GM23338 (cell line): ENCODE data around the gene TCEAL8. TPM values are rescaled to one million over a fixed set of nuclear protein-coding genes. Genes with fewer than 3 reads are reported as not detected.

Source experiments
- ATAC-seq: fragments of 200-7000 bp; cut with Tn5 transposase; 3 replicates; pipeline ENCODE4 v1.9.1; 2020
- DNase-seq: peaks from one replicate; pipeline ENCODE4 v3.0.0-alpha.2; 2015; ENCODE audit warnings: low spot score
- H2AFZ ChIP-seq: fragments of 200-600 bp; sonication (generic); 2 replicates; pipeline ENCODE4 v1.8.0; 2016; ENCODE audit warnings: antibody characterized with exemption, mild to moderate bottlenecking, moderate library complexity
- H3F3A ChIP-seq: fragments of 200-600 bp; sonication (generic); replicated peaks from 2 replicates; pipeline ENCODE4 v1.8.0; 2017; ENCODE audit warnings: antibody characterized with exemption, mixed run types, low read depth
- H3K27ac ChIP-seq: fragments of 200-600 bp; sonication (generic); 2 replicates; pipeline ENCODE4 v1.6.1; 2016; ENCODE audit warnings: low read depth
- H3K27me3 ChIP-seq: fragments of 200-600 bp; sonication (generic); 2 replicates; pipeline ENCODE4 v1.8.0; 2016; ENCODE audit warnings: mild to moderate bottlenecking, mixed run types, moderate library complexity; ENCODE audit not compliant: insufficient read depth
- H3K36me3 ChIP-seq: fragments of 200-600 bp; sonication (generic); 2 replicates; pipeline ENCODE4 v1.8.0; 2016; ENCODE audit warnings: mild to moderate bottlenecking; ENCODE audit not compliant: insufficient read depth
- H3K4me1 ChIP-seq: fragments of 200-600 bp; sonication (generic); 2 replicates; pipeline ENCODE4 v1.8.0; 2016; ENCODE audit warnings: mild to moderate bottlenecking, moderate library complexity; ENCODE audit not compliant: insufficient read depth
- H3K4me2 ChIP-seq: fragments of 200-600 bp; sonication (generic); 2 replicates; pipeline ENCODE4 v1.7.1; 2017; ENCODE audit warnings: mixed run types
- H3K4me3 ChIP-seq: fragments of 200-600 bp; sonication (generic); 2 replicates; pipeline ENCODE4 v1.6.1; 2016; ENCODE audit warnings: mixed run types
- H3K79me2 ChIP-seq: fragments of 200-600 bp; sonication (generic); replicated peaks from 2 replicates; pipeline ENCODE4 v1.8.0; 2017; ENCODE audit warnings: mild to moderate bottlenecking; ENCODE audit not compliant: insufficient read depth
- H3K9me2 ChIP-seq: fragments of 200-600 bp; sonication (generic); 2 replicates; pipeline ENCODE4 v1.8.0; 2017; ENCODE audit not compliant: insufficient read depth
- H4K20me1 ChIP-seq: fragments of 200-600 bp; sonication (generic); replicated peaks from 2 replicates; pipeline ENCODE4 v1.8.0; 2017; ENCODE audit warnings: mild to moderate bottlenecking; ENCODE audit not compliant: insufficient read depth
- H3K27ac Mint-ChIP-seq: 2 replicates; pipeline ENCODE4 v1.8.0; 2020; ENCODE audit warnings: inconsistent platforms, mild to moderate bottlenecking, moderate library complexity, mixed read lengths
- H3K27me3 Mint-ChIP-seq: 3 replicates; pipeline ENCODE4 v1.8.0; 2022; ENCODE audit warnings: low read depth, mild to moderate bottlenecking, moderate library complexity, mixed read lengths, inconsistent platforms; ENCODE audit not compliant: insufficient read depth, poor library complexity
- H3K36me3 Mint-ChIP-seq: 3 replicates; pipeline ENCODE4 v1.8.0; 2021; ENCODE audit warnings: low read depth, mild to moderate bottlenecking, inconsistent platforms, moderate library complexity, mixed read lengths
- H3K4me1 Mint-ChIP-seq: 3 replicates; pipeline ENCODE4 v1.8.0; 2020; ENCODE audit warnings: mild to moderate bottlenecking, inconsistent platforms, mixed read lengths
- H3K4me3 Mint-ChIP-seq: 3 replicates; pipeline ENCODE4 v1.8.0; 2021; ENCODE audit warnings: moderate library complexity, mild to moderate bottlenecking, inconsistent platforms, mixed read lengths
- H3K9me3 Mint-ChIP-seq: 3 replicates; pipeline ENCODE4 v1.8.0; 2020; ENCODE audit warnings: moderate library complexity, mild to moderate bottlenecking, inconsistent platforms, mixed read lengths
- CTCF ChIP-seq, 2 experiments: fragments of 200-600 bp in 1 of 2; sonication (generic) in 1 of 2; conservative IDR thresholded peaks; 2 replicates each; pipeline versions ENCODE4 v1.5.1 to v1.6.1; 2016 to 2017; ENCODE audit warnings: antibody characterized with exemption in 2 of 2, low read depth in 2 of 2, mild to moderate bottlenecking in 2 of 2, moderate library complexity in 1 of 2
- EZH2phosphoT487 ChIP-seq: fragments of 200-600 bp; sonication (generic); IDR thresholded peaks from one replicate; pipeline ENCODE4 v1.8.1; 2018; ENCODE audit warnings: antibody characterized with exemption; ENCODE audit not compliant: unreplicated experiment
- JUNB ChIP-seq: IDR thresholded peaks from one replicate; pipeline ENCODE4 v1.6.1; 2016; ENCODE audit warnings: antibody characterized with exemption; ENCODE audit not compliant: unreplicated experiment
- NANOG ChIP-seq: IDR thresholded peaks from 2 replicates; pipeline ENCODE4 v1.6.1; 2016; ENCODE audit warnings: antibody characterized with exemption, borderline replicate concordance
- POLR2AphosphoS5 ChIP-seq: IDR thresholded peaks from 2 replicates; pipeline ENCODE4 v1.6.1; 2016; ENCODE audit warnings: antibody characterized with exemption, low read depth
- REST ChIP-seq: IDR thresholded peaks from one replicate; pipeline ENCODE4 v1.6.1; 2018; ENCODE audit warnings: antibody characterized with exemption; ENCODE audit not compliant: unreplicated experiment
- STAT1 ChIP-seq: IDR thresholded peaks from one replicate; pipeline ENCODE4 v1.6.1; 2016; ENCODE audit warnings: antibody characterized with exemption; ENCODE audit not compliant: unreplicated experiment
- polyA plus RNA-seq: library from polyadenylated mRNA; unstranded; fragments of >200 nt; fragmentation: Nextera tagmentation; extraction: Ambion mirVana; gene quantifications from 2 replicates; pipeline ENCODE4 v1.2.1, GENCODE V29; 2016
- total RNA-seq: library from RNA; depleted of rRNA; stranded (reverse); fragments of >200 nt; shearing (Covaris generic); gene quantifications from 2 replicates; pipeline ENCODE4 v1.2.3, GENCODE V29; 2014
- TF ChIP-seq, protein P1 (sequence below): IDR thresholded peaks from 2 replicates; pipeline ENCODE4 v1.6.1; 2016; ENCODE audit warnings: antibody characterized with exemption

TCEAL8 gene
- total and polyA plus RNA-seq, 2 experiments from 2014 or later, result 105 to 168 TPM

DNA sequence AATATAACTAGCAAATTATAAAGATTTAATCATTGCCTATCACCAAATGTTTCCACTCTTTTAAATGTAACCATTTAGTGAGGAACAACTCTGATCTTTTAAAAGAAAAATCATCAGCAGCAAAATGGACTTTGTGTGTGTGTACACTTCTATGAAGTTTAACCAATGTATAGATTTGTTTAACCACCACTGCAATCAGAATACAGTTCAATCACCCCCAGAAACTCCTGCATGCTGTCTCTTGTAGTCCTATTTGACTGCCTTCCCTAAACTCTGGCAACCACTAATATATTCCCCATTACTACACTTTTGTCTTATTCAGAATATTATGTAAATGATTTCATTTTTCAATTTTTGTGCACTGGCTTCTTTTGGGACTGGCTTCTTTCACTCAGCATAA, 1.7 kb upstream of the TCEAL8 start:
- peaks cover 7% of the 10 kb centered on the region for H3K27me3 Mint-ChIP-seq
- H3K4me1 Mint-ChIP-seq, result peaks cover 22% of the 10 kb centered on the region; the same call in 2 of the 3 replicates
- no peak for DNase-seq
- Histone ChIP-seq H3K27me3 (no peaks in the 10 kb centered on the region), H3K27ac (no peak overlapping the region), H3F3A (no peaks in the 10 kb centered on the region), H4K20me1 (no peaks in the 10 kb centered on the region), H3K79me2 (peaks cover 12% of the 10 kb centered on the region), H3K4me2 (no peak overlapping the region), H3K9me2 (no peaks in the 10 kb centered on the region), H3K4me1 (peaks cover 11% of the 10 kb centered on the region), H2AFZ (no peak overlapping the region), H3K4me3 (no peak overlapping the region), H3K36me3 (peaks cover 6% of the 10 kb centered on the region; the same call in 1 of the 2 replicates)
- peaks cover 27% of the 10 kb centered on the region for H3K36me3 Mint-ChIP-seq
- ATAC-seq, result no peak
- no peak overlapping the region for H3K27ac Mint-ChIP-seq
- no peak for TF ChIP-seq CTCF (conservative IDR thresholded peaks at IDR 0.05; ENCODE audit: low read depth in 2 of 2)
- TF ChIP-seq POLR2AphosphoS5, result no peak
- TF ChIP-seq REST, result no peak
- TF ChIP-seq JUNB, result no peak
- no peak for TF ChIP-seq STAT1
- no peak for TF ChIP-seq EZH2phosphoT487
- TF ChIP-seq, protein P1, sequence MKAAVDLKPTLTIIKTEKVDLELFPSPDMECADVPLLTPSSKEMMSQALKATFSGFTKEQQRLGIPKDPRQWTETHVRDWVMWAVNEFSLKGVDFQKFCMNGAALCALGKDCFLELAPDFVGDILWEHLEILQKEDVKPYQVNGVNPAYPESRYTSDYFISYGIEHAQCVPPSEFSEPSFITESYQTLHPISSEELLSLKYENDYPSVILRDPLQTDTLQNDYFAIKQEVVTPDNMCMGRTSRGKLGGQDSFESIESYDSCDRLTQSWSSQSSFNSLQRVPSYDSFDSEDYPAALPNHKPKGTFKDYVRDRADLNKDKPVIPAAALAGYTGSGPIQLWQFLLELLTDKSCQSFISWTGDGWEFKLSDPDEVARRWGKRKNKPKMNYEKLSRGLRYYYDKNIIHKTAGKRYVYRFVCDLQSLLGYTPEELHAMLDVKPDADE, result no peak
- no peak for TF ChIP-seq NANOG
- no peak overlapping the region for H3K4me3 Mint-ChIP-seq
- no peaks in the 10 kb centered on the region for H3K9me3 Mint-ChIP-seq

DNA sequence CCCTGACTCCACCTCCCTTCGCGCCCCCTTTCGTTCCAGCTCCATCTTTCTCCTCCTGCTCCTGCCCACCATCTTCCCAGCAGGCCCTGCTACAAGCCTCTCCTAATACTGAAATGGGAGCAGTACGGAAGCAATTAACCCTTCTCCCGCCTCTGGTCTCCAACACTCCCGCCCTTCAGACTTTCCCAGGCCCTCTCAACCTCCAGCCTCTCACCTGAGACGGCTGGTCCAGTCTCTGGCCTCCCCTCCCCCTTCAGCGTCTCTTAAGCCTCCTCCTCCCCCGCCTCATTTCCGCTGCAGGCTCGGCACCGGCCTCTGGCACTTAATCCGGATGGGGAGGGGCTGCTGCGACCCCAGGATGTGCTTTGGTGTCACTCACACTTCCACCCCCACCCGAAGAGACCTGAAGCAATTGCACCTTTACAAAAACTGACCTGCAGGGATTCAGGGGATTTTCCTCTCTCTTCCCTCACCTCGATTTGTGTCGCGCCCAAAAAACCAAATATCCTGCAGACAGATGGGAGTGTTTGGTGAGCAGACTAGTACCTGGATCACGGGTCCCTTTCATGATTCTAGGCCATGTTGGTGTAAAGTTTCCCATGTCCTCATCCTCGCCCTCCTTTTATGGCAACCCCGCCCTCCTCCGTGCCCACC, 657 bp downstream of the TCEAL8 start:
- H3K27me3 Mint-ChIP-seq, result peaks cover 7% of the 10 kb centered on the region
- Histone ChIP-seq H3F3A (no peaks in the 10 kb centered on the region), H3K36me3 (peaks cover 6% of the 10 kb centered on the region; the same call in 1 of the 2 replicates), H3K27ac (peak overlapping the region; percentile 100), H3K4me3 (peak overlapping the region; percentile 84), H3K9me2 (no peaks in the 10 kb centered on the region), H3K27me3 (no peaks in the 10 kb centered on the region), H3K79me2 (peaks cover 12% of the 10 kb centered on the region), H3K4me1 (peaks cover 11% of the 10 kb centered on the region), H4K20me1 (no peaks in the 10 kb centered on the region), H3K4me2 (peak overlapping the region; percentile 82), H2AFZ (no peak overlapping the region)
- H3K27ac Mint-ChIP-seq, result peak overlapping the region; percentile 97
- TF ChIP-seq, protein P1, result peak; percentile 74
- TF ChIP-seq POLR2AphosphoS5, result peak; percentile 36; the same call in 1 of the 2 replicates
- no peak for TF ChIP-seq REST
- peak; percentile 92 for ATAC-seq
- DNase-seq, result peak; percentile 95
- H3K9me3 Mint-ChIP-seq, result no peaks in the 10 kb centered on the region
- H3K4me3 Mint-ChIP-seq, result peak overlapping the region; percentile 92
- peaks cover 27% of the 10 kb centered on the region for H3K36me3 Mint-ChIP-seq
- peaks cover 25% of the 10 kb centered on the region; the same call in 2 of the 3 replicates for H3K4me1 Mint-ChIP-seq
